Neuronal stem cell (in vitro differentiated cells): ENCODE measurements around the gene CYP3A7.
"Not testable (repeated sequence)": the region's sequence is repeated elsewhere in the genome, so short reads cannot be mapped to it uniquely, and the experiment has no call there.

Experiments used
- DNase-seq: peaks from one replicate; pipeline ENCODE4 v3.0.0-alpha.2; 2013; ENCODE audit warnings: low spot score
- H2AFZ ChIP-seq: one replicate; pipeline ENCODE4 v1.6.1; 2013; ENCODE audit warnings: mild to moderate bottlenecking, low read length, inconsistent platforms
- H2AK5ac ChIP-seq: 2 replicates; pipeline ENCODE4 v1.6.1; 2013; ENCODE audit warnings: low read depth, mild to moderate bottlenecking, inconsistent platforms, low read length, moderate library complexity, mixed read lengths
- H2BK120ac ChIP-seq: 2 replicates; pipeline ENCODE4 v1.6.1; 2013; ENCODE audit warnings: low read depth, mild to moderate bottlenecking, inconsistent platforms, low read length, moderate library complexity, mixed read lengths
- H2BK12ac ChIP-seq: one replicate; pipeline ENCODE4 v1.6.1; 2013; ENCODE audit warnings: low read length, inconsistent platforms
- H2BK15ac ChIP-seq: 2 replicates; pipeline ENCODE4 v1.6.1; 2013; ENCODE audit warnings: mild to moderate bottlenecking, low read length, inconsistent platforms, mixed read lengths
- H2BK5ac ChIP-seq: one replicate; pipeline ENCODE4 v1.6.1; 2013; ENCODE audit warnings: inconsistent platforms, mild to moderate bottlenecking, low read length, moderate library complexity
- H3K14ac ChIP-seq: one replicate; pipeline ENCODE4 v1.6.1; 2013; ENCODE audit warnings: low read length, inconsistent platforms
- H3K18ac ChIP-seq: 2 replicates; pipeline ENCODE4 v1.6.1; 2013; ENCODE audit warnings: low read length, inconsistent platforms
- H3K23ac ChIP-seq: 2 replicates; pipeline ENCODE4 v1.6.1; 2013; ENCODE audit warnings: low read depth, mild to moderate bottlenecking, mixed read lengths, low read length, inconsistent platforms; ENCODE audit not compliant: poor library complexity
- H3K27ac ChIP-seq: replicated peaks from 3 replicates; pipeline ENCODE4 v1.5.1; 2013; ENCODE audit warnings: low read length, inconsistent platforms
- H3K27me3 ChIP-seq, 3 experiments: 2 replicates each; pipeline ENCODE4 v1.6.1; 2013; ENCODE audit warnings: low read length in 3 of 3, mild to moderate bottlenecking in 2 of 3, inconsistent platforms in 1 of 3, low read depth in 1 of 3, mixed read lengths in 1 of 3, moderate library complexity in 1 of 3; ENCODE audit not compliant: control insufficient read depth in 3 of 3, insufficient read depth in 3 of 3
- H3K36me3 ChIP-seq, 2 donors: replicated peaks in 1 of 2; 2 replicates each; pipeline ENCODE4 v1.6.1; 2013; ENCODE audit warnings: low read length in 2 of 2; ENCODE audit not compliant: control insufficient read depth in 2 of 2, insufficient read depth in 2 of 2
- H3K4ac ChIP-seq: 2 replicates; pipeline ENCODE4 v1.6.1; 2013; ENCODE audit warnings: inconsistent platforms, mild to moderate bottlenecking, low read length, moderate library complexity
- H3K4me1 ChIP-seq, 2 donors: 1 replicate in 1 of 2; 2 replicates in 1 of 2; pipeline ENCODE4 v1.6.1; 2013; ENCODE audit warnings: low read length in 2 of 2, low read depth in 1 of 2; ENCODE audit not compliant: control insufficient read depth in 2 of 2, insufficient read depth in 1 of 2
- H3K4me2 ChIP-seq: one replicate; pipeline ENCODE4 v1.6.1; 2013; ENCODE audit warnings: mild to moderate bottlenecking, low read length, inconsistent platforms; ENCODE audit not compliant: insufficient read depth, poor library complexity, severe bottlenecking
- H3K4me3 ChIP-seq, 2 donors: 2 replicates each; pipeline ENCODE4 v1.5.1; 2013; ENCODE audit warnings: low read length in 2 of 2, mild to moderate bottlenecking in 2 of 2, inconsistent platforms in 1 of 2, moderate library complexity in 1 of 2
- H3K79me1 ChIP-seq: one replicate; pipeline ENCODE4 v1.6.1; 2013; ENCODE audit warnings: low read depth, mild to moderate bottlenecking, inconsistent platforms, low read length, moderate library complexity
- H3K9ac ChIP-seq: one replicate; pipeline ENCODE4 v1.6.1; 2013; ENCODE audit warnings: mild to moderate bottlenecking, low read depth, low read length, inconsistent platforms; ENCODE audit not compliant: poor library complexity
- H3K9me3 ChIP-seq, 2 donors: replicated peaks in 1 of 2; 2 replicates each; pipeline versions ENCODE3 to v1.6.1; 2013; ENCODE audit warnings: low read length in 2 of 2, mild to moderate bottlenecking in 2 of 2, inconsistent platforms in 1 of 2, low read depth in 1 of 2, mixed read lengths in 1 of 2, moderate library complexity in 1 of 2; ENCODE audit not compliant: control insufficient read depth in 2 of 2, insufficient read depth in 1 of 2
- H4K8ac ChIP-seq: one replicate; pipeline ENCODE4 v1.6.1; 2013; ENCODE audit warnings: low read depth, mild to moderate bottlenecking, inconsistent platforms, low read length, moderate library complexity
- H4K91ac ChIP-seq: one replicate; pipeline ENCODE4 v1.6.1; 2013; ENCODE audit warnings: low read length, low read depth, mild to moderate bottlenecking, inconsistent platforms; ENCODE audit not compliant: poor library complexity
- WGBS, 2 donors: extraction: QIAGEN DNeasy Blood & Tissue Kit; methylation state at CpG; one replicate each; pipeline ENCODE4 v1.1.7; 2013; ENCODE audit warnings: missing lambda C conversion rate in 2 of 2, mixed read lengths in 1 of 2; ENCODE audit not compliant: insufficient read length in 2 of 2, insufficient replicate concordance in 1 of 2; ENCODE audit errors: extremely low coverage in 2 of 2; 5-methylcytosine and 5-hydroxymethylcytosine counted together

CYP3A7 gene

GRCh38 chr7:99667179-99667578 lies 67.8 kb downstream of the CYP3A7 start:
- WGBS, 2 donors: no CpG with 5 or more reads among the region's 2 CpGs
- no peaks in the 10 kb centered on the region for H3K9me3 ChIP-seq

GRCh38 chr7:99666013-99666395 lies 69.0 kb downstream of the CYP3A7 start:
- Histone ChIP-seq H3K27me3 (no peaks in the 10 kb centered on the region), H3K4me1 (no peaks in the 10 kb centered on the region), H2BK120ac (no peak overlapping the region), H2BK5ac (no peak overlapping the region), H4K8ac (no peak overlapping the region), H2AK5ac (no peak overlapping the region), H3K18ac (no peak overlapping the region), H3K9me3 (no peaks in the 10 kb centered on the region), H3K36me3 (no peaks in the 10 kb centered on the region), H4K91ac (no peak overlapping the region), H3K27ac (no peak overlapping the region), H3K9ac (no peak overlapping the region), H2BK15ac (no peak overlapping the region), H3K79me1 (no peaks in the 10 kb centered on the region), H3K14ac (no peak overlapping the region), H3K4me3 (no peak overlapping the region), H3K23ac (no peak overlapping the region), H2BK12ac (no peak overlapping the region), H3K4ac (no peak overlapping the region), H2AFZ (no peak overlapping the region), H3K4me2 (no peak overlapping the region)
- DNase-seq: no peak
- no CpG with 5 or more reads among the region's 1 CpG for WGBS, 2 donors

More at GRCh38 chr7:99667179-99667578, 67.8 kb downstream of the CYP3A7 start:
- H2BK5ac ChIP-seq: no peak overlapping the region
- no peak for DNase-seq
- no peak overlapping the region for H3K4me2 ChIP-seq
- no peak overlapping the region for H4K8ac ChIP-seq
- no peaks in the 10 kb centered on the region for H3K4me1 ChIP-seq
- H2AFZ ChIP-seq: no peak overlapping the region
- no peak overlapping the region for H2BK12ac ChIP-seq
- no peak overlapping the region for H3K14ac ChIP-seq
- H3K18ac ChIP-seq: no peak overlapping the region
- no peak overlapping the region for H4K91ac ChIP-seq
- no peak overlapping the region for H3K4ac ChIP-seq
- no peak overlapping the region for H3K4me3 ChIP-seq
- H3K23ac ChIP-seq: no peak overlapping the region
- no peak overlapping the region for H2AK5ac ChIP-seq
- no peak overlapping the region for H2BK15ac ChIP-seq
- no peak overlapping the region for H3K9ac ChIP-seq
- H3K79me1 ChIP-seq: no peaks in the 10 kb centered on the region
- no peak overlapping the region for H2BK120ac ChIP-seq
- H3K27ac ChIP-seq: no peak overlapping the region
- no peaks in the 10 kb centered on the region for H3K27me3 ChIP-seq
- H3K36me3 ChIP-seq: no peaks in the 10 kb centered on the region

GRCh38 chr7:99665312-99666012 lies 69.5 kb downstream of the CYP3A7 start:
- no peak for DNase-seq
- Histone ChIP-seq H3K4me1 (no peaks in the 10 kb centered on the region), H3K79me1 (no peaks in the 10 kb centered on the region), H3K27me3 (no peaks in the 10 kb centered on the region), H2BK15ac (no peak overlapping the region), H3K23ac (no peak overlapping the region), H2AK5ac (no peak overlapping the region), H2AFZ (no peak overlapping the region), H4K91ac (no peak overlapping the region), H3K27ac (no peak overlapping the region), H3K4ac (no peak overlapping the region), H3K18ac (no peak overlapping the region), H2BK12ac (no peak overlapping the region), H2BK120ac (no peak overlapping the region), H3K14ac (no peak overlapping the region), H2BK5ac (no peak overlapping the region), H3K36me3 (no peaks in the 10 kb centered on the region), H3K9me3 (no peaks in the 10 kb centered on the region), H4K8ac (no peak overlapping the region), H3K9ac (no peak overlapping the region), H3K4me2 (no peak overlapping the region), H3K4me3 (no peak overlapping the region)
- no CpG with 5 or more reads among the region's 3 CpGs for WGBS, 2 donors

GRCh38 chr7:99657879-99658278 lies 77.1 kb downstream of the CYP3A7 start:
- not testable (repeated sequence) for H3K27ac ChIP-seq

More at GRCh38 chr7:99657879-99658278, 77.1 kb downstream of the CYP3A7 start:
- not testable (repeated sequence) for H3K27me3 ChIP-seq, H2AFZ ChIP-seq, H3K4me2 ChIP-seq, H3K9me3 ChIP-seq, H2BK15ac ChIP-seq, H2BK120ac ChIP-seq, H3K9ac ChIP-seq, H3K4me1 ChIP-seq, DNase-seq, H2AK5ac ChIP-seq, H4K8ac ChIP-seq, H2BK12ac ChIP-seq, H3K79me1 ChIP-seq, H3K4me3 ChIP-seq, H3K14ac ChIP-seq, H2BK5ac ChIP-seq, H3K36me3 ChIP-seq, H3K18ac ChIP-seq, H3K23ac ChIP-seq, H3K4ac ChIP-seq, H4K91ac ChIP-seq
- WGBS, 2 donors: no CpG with 5 or more reads among the region's 5 CpGs
